HepG2 (cell line): ENCODE data around the gene UQCRC1. TPM values are rescaled to one million over a fixed set of nuclear protein-coding genes. Genes with fewer than 3 reads are reported as not detected.

Experiments used
- ATAD3A ChIP-seq: sonication (generic); formaldehyde crosslinking; IDR thresholded peaks from 2 replicates; pipeline ENCODE4 v1.4.0; 2020; ENCODE audit warnings: missing genetic modification reagents
- BCL6 ChIP-seq: IDR thresholded peaks from 2 replicates; pipeline ENCODE4 v1.6.1; 2016; ENCODE audit warnings: missing genetic modification reagents, missing compliant biosample characterization
- HDAC1 ChIP-seq: sonication (generic); formaldehyde crosslinking; IDR thresholded peaks from 2 replicates; pipeline ENCODE4 v1.5.1; 2020; ENCODE audit warnings: mild to moderate bottlenecking, missing genetic modification reagents
- HMG20A ChIP-seq: IDR thresholded peaks from 2 replicates; pipeline ENCODE4 v1.6.1; 2016; ENCODE audit warnings: borderline replicate concordance
- KLF9 ChIP-seq: IDR thresholded peaks from 2 replicates; pipeline ENCODE4 v1.6.1; 2016; ENCODE audit warnings: low read depth
- RBM22 ChIP-seq: fragments of 200-400 bp; formaldehyde crosslinking; optimal IDR thresholded peaks from 2 replicates; pipeline ENCODE3; 2017; ENCODE audit warnings: mild to moderate bottlenecking, low read length, moderate library complexity
- SNAPC2 ChIP-seq: sonication (generic); formaldehyde crosslinking; IDR thresholded peaks from 2 replicates; pipeline ENCODE4 v1.8.1; 2022; ENCODE audit warnings: mild to moderate bottlenecking, missing genetic modification reagents
- SRY ChIP-seq: sonication (generic); formaldehyde crosslinking; IDR thresholded peaks from 2 replicates; pipeline ENCODE4 v1.8.0; 2022; ENCODE audit warnings: mild to moderate bottlenecking, missing genetic modification reagents
- U2AF1 ChIP-seq: fragments of 200-400 bp; formaldehyde crosslinking; optimal IDR thresholded peaks from 2 replicates; pipeline ENCODE3; 2017; ENCODE audit warnings: mild to moderate bottlenecking, low read depth, low read length
- ZBTB14 ChIP-seq: sonication (generic); formaldehyde crosslinking; IDR thresholded peaks from 2 replicates; pipeline ENCODE4 v1.4.0; 2020; ENCODE audit warnings: missing genetic modification reagents
- ZBTB7B ChIP-seq: sonication (generic); formaldehyde crosslinking; IDR thresholded peaks from 2 replicates; pipeline ENCODE4 v1.4.0; 2020; ENCODE audit warnings: missing genetic modification reagents
- ZNF263 ChIP-seq: sonication (generic); formaldehyde crosslinking; IDR thresholded peaks from 2 replicates; pipeline ENCODE4 v1.4.0; 2020; ENCODE audit warnings: missing genetic modification reagents
- ZNF451 ChIP-seq: sonication (generic); formaldehyde crosslinking; IDR thresholded peaks from 2 replicates; pipeline ENCODE4 v1.5.0; 2020; ENCODE audit warnings: mild to moderate bottlenecking, missing genetic modification reagents
- ZNF468 ChIP-seq: sonication (generic); formaldehyde crosslinking; IDR thresholded peaks from 2 replicates; pipeline ENCODE4 v1.8.0; 2022; ENCODE audit warnings: mild to moderate bottlenecking, moderate library complexity, missing genetic modification reagents
- ZNF577 ChIP-seq: sonication (generic); formaldehyde crosslinking; IDR thresholded peaks from 2 replicates; pipeline ENCODE4 v1.4.0; 2020; ENCODE audit warnings: mild to moderate bottlenecking, low read depth, missing genetic modification reagents, borderline replicate concordance
- ZNF614 ChIP-seq: IDR thresholded peaks from 2 replicates; pipeline ENCODE4 v1.6.1; 2018; ENCODE audit warnings: missing biosample characterization, missing genetic modification reagents, inconsistent platforms, borderline replicate concordance
- ZSCAN30 ChIP-seq: sonication (generic); formaldehyde crosslinking; IDR thresholded peaks from 2 replicates; pipeline ENCODE4 v1.5.0; 2020; ENCODE audit warnings: mild to moderate bottlenecking, missing genetic modification reagents
- polyA plus RNA-seq, 8 experiments: library from polyadenylated mRNA; depleted of rRNA in 3 of 8; stranded (reverse) in 7 of 8; unstranded in 1 of 8; fragments of >200 nt; fragmentation: Illumina TruSeq in 4 of 8; extraction: Trizol in 4 of 8; gene quantifications; 2 replicates each; pipeline versions ENCODE4 v1.2.1 to v1.2.3, GENCODE V29; 2011 to 2016; ENCODE audit warnings: low read depth in 4 of 8, missing spikeins in 1 of 8, mixed read lengths in 1 of 8; ENCODE audit not compliant: insufficient read depth in 1 of 8
- total RNA-seq, 5 experiments: library from RNA; depleted of rRNA; stranded (reverse); fragments of >200 nt; fragmentation: Illumina TruSeq; extraction: Trizol; gene quantifications; 2 replicates each; pipeline ENCODE4 v1.2.3, GENCODE V29; 2016; ENCODE audit warnings: low read depth in 1 of 5
- TF ChIP-seq, protein P1 (sequence below): sonication (generic); formaldehyde crosslinking; IDR thresholded peaks from 2 replicates; pipeline ENCODE4 v1.5.0; 2020; ENCODE audit warnings: missing genetic modification reagents, mild to moderate bottlenecking, borderline replicate concordance
- TF ChIP-seq, protein P2 (sequence below): fragments of 450-650 bp; IDR thresholded peaks from 2 replicates; pipeline ENCODE4 v1.6.1; 2017
- TF ChIP-seq, protein P3 (sequence below): sonication (generic); formaldehyde crosslinking; IDR thresholded peaks from 2 replicates; pipeline ENCODE4 v1.9.0; 2021; ENCODE audit warnings: missing genetic modification reagents, mild to moderate bottlenecking, borderline replicate concordance
- TF ChIP-seq, protein P4 (sequence below): sonication (generic); formaldehyde crosslinking; IDR thresholded peaks from 2 replicates; pipeline ENCODE4 v1.8.0; 2022; ENCODE audit warnings: mild to moderate bottlenecking, missing genetic modification reagents, moderate library complexity

Gene UQCRC1
- total and polyA plus RNA-seq, 2 of the 13 experiments (the other 11 are each of a cell fraction or from before 2014, with no cell fraction given) = 316 to 680 TPM

DNA sequence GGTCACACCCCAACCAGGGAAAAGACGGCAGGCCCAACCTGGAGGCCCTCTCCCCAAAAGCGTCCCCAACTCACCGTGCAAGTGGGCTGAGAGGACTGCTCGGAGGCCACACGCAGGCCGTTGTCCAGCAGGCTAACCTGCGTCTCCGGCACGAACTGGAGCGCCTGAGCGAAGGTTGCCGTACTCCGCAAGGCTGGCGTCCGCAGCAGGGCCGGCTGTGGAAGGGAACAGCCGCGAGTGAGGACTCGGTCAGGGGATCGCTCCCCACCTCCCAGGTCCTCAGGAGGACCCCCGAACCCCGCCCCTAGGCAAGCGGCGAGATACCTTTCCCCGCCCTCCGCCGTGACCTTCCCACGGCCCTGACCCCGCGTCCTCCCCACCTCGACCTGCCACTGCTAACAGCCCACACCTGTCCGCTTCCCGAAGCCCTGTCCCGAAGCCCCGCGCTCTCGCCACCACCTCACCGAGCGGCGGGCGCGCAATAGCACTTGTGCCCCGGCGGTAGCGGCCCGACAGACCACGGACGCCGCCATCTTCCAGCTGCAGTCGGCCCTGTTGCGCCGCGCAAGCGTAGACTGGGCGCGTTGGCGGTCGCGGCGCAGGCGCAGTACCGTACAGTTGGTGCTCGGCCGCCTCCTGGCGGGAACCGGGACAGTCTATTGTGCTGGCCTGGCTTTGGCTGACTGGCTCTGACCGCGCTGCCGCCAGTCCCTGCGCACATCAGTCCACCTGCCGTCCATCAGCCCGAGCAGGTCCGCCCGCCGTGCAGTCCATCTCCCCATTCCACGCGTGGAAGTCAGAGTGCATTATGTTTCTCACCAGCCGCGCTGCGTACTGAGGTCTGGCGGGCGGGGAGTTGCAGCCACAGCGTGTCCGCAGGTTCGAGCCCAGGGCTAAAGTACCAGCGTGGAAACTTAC lies at the start of gene UQCRC1 (continued):
- TF ChIP-seq SRY (CRISPR knock-in tag) (peak; percentile 91), ZNF468 (CRISPR knock-in tag) (0 out of 2 replicates have a peak, but pooled peaks have one; percentile 68), ZNF577 (no peak), KLF9 (CRISPR knock-in tag) (no peak), HDAC1 (CRISPR knock-in tag) (peak; percentile 91), ZNF451 (peak; percentile 56), ZBTB7B (CRISPR knock-in tag) (no peak; the same call in none of the 2 replicates), RBM22 (no peak), U2AF1 (no peak), ZNF614 (CRISPR knock-in tag) (peak; percentile 39; the same call in 1 of the 2 replicates), ATAD3A (CRISPR knock-in tag) (no peak), ZNF263 (CRISPR knock-in tag) (peak; percentile 68; the same call in 1 of the 2 replicates), ZBTB14 (CRISPR knock-in tag) (no peak), ZSCAN30 (CRISPR knock-in tag) (no peak), BCL6 (CRISPR knock-in tag) (peak; percentile 23; the same call in 1 of the 2 replicates), SNAPC2 (peak; percentile 79), HMG20A (CRISPR knock-in tag) (no peak)
- TF ChIP-seq, protein P1, sequence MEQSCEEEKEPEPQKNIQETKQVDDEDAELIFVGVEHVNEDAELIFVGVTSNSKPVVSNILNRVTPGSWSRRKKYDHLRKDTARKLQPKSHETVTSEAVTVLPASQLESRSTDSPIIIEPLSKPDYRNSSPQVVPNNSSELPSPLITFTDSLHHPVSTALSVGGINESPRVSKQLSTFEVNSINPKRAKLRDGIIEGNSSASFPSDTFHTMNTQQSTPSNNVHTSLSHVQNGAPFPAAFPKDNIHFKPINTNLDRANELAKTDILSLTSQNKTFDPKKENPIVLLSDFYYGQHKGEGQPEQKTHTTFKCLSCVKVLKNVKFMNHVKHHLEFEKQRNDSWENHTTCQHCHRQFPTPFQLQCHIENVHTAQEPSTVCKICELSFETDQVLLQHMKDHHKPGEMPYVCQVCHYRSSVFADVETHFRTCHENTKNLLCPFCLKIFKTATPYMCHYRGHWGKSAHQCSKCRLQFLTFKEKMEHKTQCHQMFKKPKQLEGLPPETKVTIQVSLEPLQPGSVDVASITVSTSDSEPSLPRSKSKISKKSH (CRISPR knock-in tag) = peak; percentile 89
- TF ChIP-seq, protein P2, sequence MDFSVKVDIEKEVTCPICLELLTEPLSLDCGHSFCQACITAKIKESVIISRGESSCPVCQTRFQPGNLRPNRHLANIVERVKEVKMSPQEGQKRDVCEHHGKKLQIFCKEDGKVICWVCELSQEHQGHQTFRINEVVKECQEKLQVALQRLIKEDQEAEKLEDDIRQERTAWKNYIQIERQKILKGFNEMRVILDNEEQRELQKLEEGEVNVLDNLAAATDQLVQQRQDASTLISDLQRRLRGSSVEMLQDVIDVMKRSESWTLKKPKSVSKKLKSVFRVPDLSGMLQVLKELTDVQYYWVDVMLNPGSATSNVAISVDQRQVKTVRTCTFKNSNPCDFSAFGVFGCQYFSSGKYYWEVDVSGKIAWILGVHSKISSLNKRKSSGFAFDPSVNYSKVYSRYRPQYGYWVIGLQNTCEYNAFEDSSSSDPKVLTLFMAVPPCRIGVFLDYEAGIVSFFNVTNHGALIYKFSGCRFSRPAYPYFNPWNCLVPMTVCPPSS = no peak
- TF ChIP-seq, protein P3, sequence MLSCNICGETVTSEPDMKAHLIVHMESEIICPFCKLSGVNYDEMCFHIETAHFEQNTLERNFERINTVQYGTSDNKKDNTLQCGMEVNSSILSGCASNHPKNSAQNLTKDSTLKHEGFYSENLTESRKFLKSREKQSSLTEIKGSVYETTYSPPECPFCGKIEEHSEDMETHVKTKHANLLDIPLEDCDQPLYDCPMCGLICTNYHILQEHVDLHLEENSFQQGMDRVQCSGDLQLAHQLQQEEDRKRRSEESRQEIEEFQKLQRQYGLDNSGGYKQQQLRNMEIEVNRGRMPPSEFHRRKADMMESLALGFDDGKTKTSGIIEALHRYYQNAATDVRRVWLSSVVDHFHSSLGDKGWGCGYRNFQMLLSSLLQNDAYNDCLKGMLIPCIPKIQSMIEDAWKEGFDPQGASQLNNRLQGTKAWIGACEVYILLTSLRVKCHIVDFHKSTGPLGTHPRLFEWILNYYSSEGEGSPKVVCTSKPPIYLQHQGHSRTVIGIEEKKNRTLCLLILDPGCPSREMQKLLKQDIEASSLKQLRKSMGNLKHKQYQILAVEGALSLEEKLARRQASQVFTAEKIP = no peak
- TF ChIP-seq, protein P4, sequence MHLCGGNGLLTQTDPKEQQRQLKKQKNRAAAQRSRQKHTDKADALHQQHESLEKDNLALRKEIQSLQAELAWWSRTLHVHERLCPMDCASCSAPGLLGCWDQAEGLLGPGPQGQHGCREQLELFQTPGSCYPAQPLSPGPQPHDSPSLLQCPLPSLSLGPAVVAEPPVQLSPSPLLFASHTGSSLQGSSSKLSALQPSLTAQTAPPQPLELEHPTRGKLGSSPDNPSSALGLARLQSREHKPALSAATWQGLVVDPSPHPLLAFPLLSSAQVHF (CRISPR knock-in tag) = no peak
